Psoas muscle (tissue), 8 donors: ENCODE measurements around the gene FAM3D. TPM values are rescaled to one million over a fixed set of nuclear protein-coding genes. Genes with fewer than 3 reads are reported as not detected.
A peak's percentile ranks its signal among the peaks of the same experiment; 100 is the strongest.

Experiments used
- ATAC-seq, 4 donors: fragments of 200-7000 bp; cut with Tn5 transposase; one replicate each; pipeline ENCODE4 v1.9.1; 2020; ENCODE audit warnings: moderate library complexity in 3 of 4, mild to moderate bottlenecking in 2 of 4
- DNase-seq, 2 donors: peaks; one replicate each; pipeline ENCODE4 v3.0.0-alpha.2; 2020
- H3K27ac ChIP-seq: fragments of 200-600 bp; one replicate; pipeline ENCODE4 v1.8.0; 2022
- H3K27me3 ChIP-seq, 3 donors: fragments of 200-600 bp in 1 of 3; one replicate each; pipeline versions ENCODE4 v1.6.1 to v1.8.0; 2013 to 2022; ENCODE audit warnings: low read length in 2 of 3, mild to moderate bottlenecking in 2 of 3, moderate library complexity in 1 of 3; ENCODE audit not compliant: insufficient read depth in 3 of 3
- H3K36me3 ChIP-seq, 2 donors: fragments of 200-600 bp in 1 of 2; one replicate each; pipeline versions ENCODE4 v1.6.1 to v1.8.0; 2013 to 2022; ENCODE audit warnings: low read depth in 1 of 2, mild to moderate bottlenecking in 1 of 2, moderate library complexity in 1 of 2; ENCODE audit not compliant: insufficient read depth in 1 of 2
- H3K4me1 ChIP-seq: fragments of 200-600 bp; one replicate; pipeline ENCODE4 v1.8.0; 2022
- H3K4me3 ChIP-seq: fragments of 200-600 bp; one replicate; pipeline ENCODE4 v1.8.0; 2022; ENCODE audit warnings: mild to moderate bottlenecking
- H3K9me3 ChIP-seq: fragments of 200-600 bp; one replicate; pipeline ENCODE4 v1.8.0; 2022
- WGBS, 3 donors: extraction: QIAGEN DNeasy Blood & Tissue Kit; methylation state at CpG; one replicate each; pipeline versions ENCODE4 v1.1.6 to v1.1.7; 2013; 5-methylcytosine and 5-hydroxymethylcytosine counted together
- intact Hi-C, 2 donors: fragments of 100-400 bp; cut with DNase I; formaldehyde crosslinking; loops; one replicate each; pipeline versions ENCODE4 v1.11.0 to v1.14.2; 2022
- polyA plus RNA-seq, 3 donors: library from polyadenylated mRNA; stranded (reverse); fragments of 200-250 nt; gene quantifications; one replicate each; pipeline ENCODE4 v1.2.3, GENCODE V29; 2013
- total RNA-seq, 4 donors: library from RNA; stranded (reverse); fragmentation: NEBNext Ultra II Directional in 2 of 4; extraction: Animal tissue kit (Norgen Biotek cat#: 25700) in 2 of 4; gene quantifications; one replicate each; pipeline versions ENCODE4 v1.2.1 to v1.2.4, GENCODE V29; 2021 to 2023
- TF ChIP-seq, protein P1 (sequence below): fragments of 200-600 bp; IDR thresholded peaks from one replicate; pipeline ENCODE4 v1.8.0; 2022; ENCODE audit warnings: antibody characterized with exemption
- donor health status: healthy with polysubstance abuse.
- donor health status: DM: no; HTN: no; CAD: no; lungs with moderate emphysema.
- donor health status: Bipolar disorder and iron deficiency.
- donor health status: healthy.
- donor health status: DM: yes; HTN: yes; CAD: no.
- donor health status: DM: no; HTN: no; CAD: no.
- donor health status: DM: no; HTN: no; CAD: no.
- donor health status: DM: yes; HTN: yes; CAD: no.

Gene FAM3D
- total and polyA plus RNA-seq, 7 donors, result 0.05 TPM; not detected in 6

DNA sequence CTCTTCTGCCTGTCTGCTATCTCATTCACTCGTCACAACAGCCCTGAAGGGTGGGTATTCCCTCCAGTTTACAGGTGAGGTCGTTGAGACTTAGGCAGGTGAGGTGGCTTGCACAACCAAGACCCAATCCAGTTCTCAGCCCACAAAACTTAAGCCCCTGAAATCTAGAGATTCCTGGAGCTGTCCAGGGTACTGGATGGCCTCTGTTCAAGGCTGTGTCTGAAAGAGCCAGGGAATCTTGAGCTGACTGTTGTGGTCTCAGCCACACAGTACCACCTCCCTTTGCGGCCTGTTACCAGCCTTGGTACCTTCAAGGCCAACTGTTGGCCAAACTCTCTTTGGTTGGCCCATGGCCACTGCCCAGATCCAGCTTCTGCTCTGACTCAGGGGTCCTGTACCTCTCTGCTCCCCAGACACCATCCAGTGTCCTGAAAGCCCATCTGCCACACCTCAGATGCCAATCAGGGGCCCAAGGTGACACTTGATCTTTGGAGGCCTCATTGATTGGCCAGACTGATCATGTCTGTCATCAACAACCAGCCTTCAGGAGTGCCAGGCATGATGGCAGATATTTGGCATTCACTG is 78.5 kb downstream of the FAM3D start:
- intact Hi-C loops, result no loop called here
- no peak overlapping the region for H3K27ac ChIP-seq
- H3K4me3 ChIP-seq, result no peak overlapping the region
- DNase-seq (no peak), ATAC-seq (no peak)
- TF ChIP-seq, protein P1, sequence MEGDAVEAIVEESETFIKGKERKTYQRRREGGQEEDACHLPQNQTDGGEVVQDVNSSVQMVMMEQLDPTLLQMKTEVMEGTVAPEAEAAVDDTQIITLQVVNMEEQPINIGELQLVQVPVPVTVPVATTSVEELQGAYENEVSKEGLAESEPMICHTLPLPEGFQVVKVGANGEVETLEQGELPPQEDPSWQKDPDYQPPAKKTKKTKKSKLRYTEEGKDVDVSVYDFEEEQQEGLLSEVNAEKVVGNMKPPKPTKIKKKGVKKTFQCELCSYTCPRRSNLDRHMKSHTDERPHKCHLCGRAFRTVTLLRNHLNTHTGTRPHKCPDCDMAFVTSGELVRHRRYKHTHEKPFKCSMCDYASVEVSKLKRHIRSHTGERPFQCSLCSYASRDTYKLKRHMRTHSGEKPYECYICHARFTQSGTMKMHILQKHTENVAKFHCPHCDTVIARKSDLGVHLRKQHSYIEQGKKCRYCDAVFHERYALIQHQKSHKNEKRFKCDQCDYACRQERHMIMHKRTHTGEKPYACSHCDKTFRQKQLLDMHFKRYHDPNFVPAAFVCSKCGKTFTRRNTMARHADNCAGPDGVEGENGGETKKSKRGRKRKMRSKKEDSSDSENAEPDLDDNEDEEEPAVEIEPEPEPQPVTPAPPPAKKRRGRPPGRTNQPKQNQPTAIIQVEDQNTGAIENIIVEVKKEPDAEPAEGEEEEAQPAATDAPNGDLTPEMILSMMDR, result no peak
- H3K4me1 ChIP-seq, result no peaks in the 10 kb centered on the region
- 37 to 52% (median 41%) methylated on average over 3 of the region's 3 CpGs for WGBS, 3 donors
- peaks cover 0 to 17% (median 7%) of the 10 kb centered on the region in 3 donors for H3K27me3 ChIP-seq
- no peaks in the 10 kb centered on the region for H3K36me3 ChIP-seq
- H3K9me3 ChIP-seq, result no peaks in the 10 kb centered on the region

DNA sequence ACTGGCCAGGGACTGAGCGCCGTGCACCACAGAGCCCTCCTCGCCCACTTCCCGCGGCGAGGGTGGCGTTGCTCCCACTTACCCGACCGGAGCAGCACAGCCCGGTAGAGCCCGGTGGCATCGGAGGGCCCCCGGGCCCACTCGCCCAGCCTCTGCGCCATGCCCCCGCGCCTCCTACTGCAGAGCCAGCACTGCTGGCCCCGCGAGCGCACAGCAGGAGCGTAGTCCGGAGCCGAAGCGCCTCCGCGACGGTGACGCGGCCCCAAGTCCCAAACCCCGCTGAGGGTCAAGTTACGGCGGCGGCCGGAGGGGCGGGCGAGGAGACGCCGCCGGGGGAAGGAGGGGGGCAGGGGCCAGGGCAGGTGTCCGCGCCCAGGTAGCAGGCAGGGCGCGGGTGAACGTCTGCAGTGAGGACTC is 79.8 kb downstream of the FAM3D start:
- intact Hi-C loops, result no loop called here
- no peak for ATAC-seq
- 7 to 21% (median 9%) methylated on average over 25 to 44 of the region's 44 CpGs for WGBS, 3 donors

DNA sequence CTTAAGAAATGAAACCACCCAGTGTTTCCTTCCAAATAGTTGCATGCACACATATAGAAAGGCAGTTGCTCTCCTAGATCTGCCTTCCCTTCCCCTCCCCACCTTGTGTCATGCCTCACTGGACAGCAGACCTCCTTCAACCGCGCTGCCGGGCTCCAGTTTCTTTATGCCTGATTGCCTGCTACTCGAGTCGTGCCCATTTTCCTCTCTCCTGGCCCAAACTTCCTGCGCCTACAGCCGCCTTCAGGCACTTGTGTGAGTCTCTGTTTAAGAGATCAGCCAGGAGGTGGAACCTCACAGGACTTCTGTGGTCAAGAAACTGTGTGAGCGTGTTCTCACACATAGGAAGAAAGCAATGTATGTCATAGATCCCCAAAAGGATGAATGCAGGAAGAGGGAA is 80.6 kb downstream of the FAM3D start:
- H3K4me3 ChIP-seq, result peak overlapping the region; percentile 79
- no peak for DNase-seq
- no peak overlapping the region for H3K27ac ChIP-seq
- intact Hi-C loops, result no loop called here
- H3K36me3 ChIP-seq, result no peaks in the 10 kb centered on the region
- H3K27me3 ChIP-seq, result peaks cover 0 to 17% (median 7%) of the 10 kb centered on the region in 3 donors
- TF ChIP-seq, protein P1, result no peak
- no peaks in the 10 kb centered on the region for H3K9me3 ChIP-seq
- 36 to 57% (median 40%) methylated on average over 8 of the region's 8 CpGs for WGBS, 3 donors
- no peaks in the 10 kb centered on the region for H3K4me1 ChIP-seq
- no peak for ATAC-seq

More for the DNA sequence above, 79.8 kb downstream of the FAM3D start:
- Histone ChIP-seq H3K4me3 (no peak overlapping the region), H3K9me3 (no peaks in the 10 kb centered on the region), H3K4me1 (no peaks in the 10 kb centered on the region), H3K36me3 (no peaks in the 10 kb centered on the region), H3K27me3 (peaks cover 0 to 17% (median 7%) of the 10 kb centered on the region in 3 donors), H3K27ac (no peak overlapping the region)
- TF ChIP-seq, protein P1, result no peak
- DNase-seq, result no peak

DNA sequence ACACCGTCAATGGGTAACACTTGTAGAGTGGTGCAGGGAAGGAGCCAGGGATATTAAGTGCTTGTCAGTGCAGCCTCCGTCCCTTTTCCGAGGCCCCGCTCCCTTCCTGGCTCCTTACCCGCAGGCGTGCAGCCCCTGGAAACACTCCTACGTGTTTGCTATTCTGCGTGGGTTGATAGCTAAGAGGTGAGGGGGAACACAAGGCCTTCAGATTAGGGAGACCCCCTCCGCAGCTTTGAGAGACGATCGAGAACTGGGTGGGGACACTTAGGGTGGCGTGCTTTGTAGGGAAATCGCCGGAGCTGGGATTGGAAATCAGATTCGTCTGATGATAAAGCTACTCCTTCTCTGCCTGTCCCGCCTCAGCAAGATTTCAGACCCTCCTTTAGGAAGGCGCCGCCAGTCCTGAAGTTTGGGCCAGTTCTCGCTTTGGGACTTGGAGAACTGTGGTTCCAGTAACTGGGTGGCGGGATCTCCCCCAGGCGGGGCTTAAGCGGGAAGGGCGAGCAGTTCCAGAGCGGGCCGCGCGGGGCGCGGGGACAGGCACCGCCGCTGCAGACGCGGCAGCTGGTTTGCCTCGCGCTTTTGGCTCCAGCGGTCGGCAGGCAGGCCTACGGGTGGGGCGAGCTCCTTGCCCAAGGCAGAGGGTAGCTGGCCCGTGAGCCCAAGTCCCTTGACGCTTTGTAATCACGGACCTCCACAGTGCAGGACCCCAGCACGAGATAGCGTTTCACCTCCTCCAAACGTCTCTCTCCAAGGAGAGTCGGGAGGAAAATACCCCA is 81.4 kb downstream of the FAM3D start:
- no peaks in the 10 kb centered on the region for H3K4me1 ChIP-seq
- ATAC-seq (peak; percentile 94 to 99 (median 96)), DNase-seq (peak; percentile 86 to 91)
- H3K27me3 ChIP-seq, result peaks cover 0 to 17% (median 7%) of the 10 kb centered on the region in 3 donors
- 1% methylated on average over 39 to 46 of the region's 46 CpGs for WGBS, 3 donors
- intact Hi-C loops, result no loop called here
- TF ChIP-seq, protein P1, result peak; percentile 78
- peak overlapping the region; percentile 79 for H3K4me3 ChIP-seq
- H3K27ac ChIP-seq, result peak overlapping the region; percentile 65
- H3K9me3 ChIP-seq, result no peaks in the 10 kb centered on the region
- H3K36me3 ChIP-seq, result no peaks in the 10 kb centered on the region
